Measurements from ENCODE around the gene RAB3D. TPM values are rescaled to one million over a fixed set of nuclear protein-coding genes. Genes with fewer than 3 reads are reported as not detected.
A peak's percentile ranks its signal among the peaks of the same experiment; 100 is the strongest.
"Not testable (repeated sequence)": the region's sequence is repeated elsewhere in the genome, so short reads cannot be mapped to it uniquely, and the experiment has no call there.

The RAB3D gene
- total RNA-seq, 1 donor from 2014 or later, result 58.1 TPM

DNA sequence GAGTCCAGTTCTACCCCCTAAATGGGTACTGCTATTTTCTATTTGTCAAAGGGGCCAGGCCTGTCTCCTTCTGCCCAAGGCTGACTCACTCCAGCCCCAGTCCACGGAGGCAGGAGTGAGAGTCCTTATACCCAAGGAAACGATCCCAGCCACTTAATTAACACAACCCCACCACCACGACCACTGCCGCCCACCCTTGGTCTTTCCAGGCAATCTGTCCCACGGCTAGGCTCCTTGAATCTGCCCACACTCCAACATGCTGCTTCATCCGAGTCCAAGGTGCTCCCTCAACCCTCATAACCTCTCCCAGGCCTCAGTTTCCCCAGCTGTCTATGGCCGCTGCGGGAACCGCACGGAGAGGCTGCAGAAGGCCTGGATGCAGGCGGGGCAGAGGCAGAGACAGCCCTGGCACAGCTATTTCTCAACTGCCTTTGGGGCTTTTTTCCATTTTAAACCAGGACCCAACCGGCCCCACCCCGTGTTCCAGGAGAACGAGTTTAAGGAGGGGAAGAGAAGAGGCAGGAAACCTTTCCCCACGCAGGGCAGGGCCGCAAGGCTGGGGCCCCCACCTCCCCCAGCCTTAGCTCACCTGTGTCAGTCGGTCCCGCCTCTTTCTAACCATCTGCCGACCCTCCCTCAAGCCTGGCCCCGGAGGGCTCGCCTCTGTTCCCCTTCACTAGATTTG lies 746 bp downstream of the RAB3D start:
- no peak for DNase-seq (ENCODE audit: low spot score)

DNA sequence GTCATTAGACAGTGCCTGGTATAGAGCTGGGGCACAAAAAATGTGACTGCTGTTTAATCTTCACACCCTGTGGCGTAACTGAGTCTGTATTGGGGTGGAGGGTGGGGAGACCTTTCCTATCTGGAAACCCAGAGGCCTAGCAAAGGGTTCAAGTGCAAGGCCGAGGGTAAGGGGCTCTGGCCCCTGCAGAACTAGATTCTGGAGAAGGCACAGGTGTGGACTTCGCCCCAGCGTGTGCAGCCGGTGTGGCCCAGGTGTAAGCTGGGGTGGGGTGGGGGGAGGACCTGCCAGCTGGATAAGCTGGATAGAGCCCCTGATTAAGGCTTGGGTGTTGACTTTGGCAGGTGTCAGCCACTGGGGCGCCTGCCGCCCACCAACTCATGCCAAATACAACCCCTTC lies 1.3 kb downstream of the RAB3D start:
- no peak for DNase-seq (ENCODE audit: low spot score)

DNA sequence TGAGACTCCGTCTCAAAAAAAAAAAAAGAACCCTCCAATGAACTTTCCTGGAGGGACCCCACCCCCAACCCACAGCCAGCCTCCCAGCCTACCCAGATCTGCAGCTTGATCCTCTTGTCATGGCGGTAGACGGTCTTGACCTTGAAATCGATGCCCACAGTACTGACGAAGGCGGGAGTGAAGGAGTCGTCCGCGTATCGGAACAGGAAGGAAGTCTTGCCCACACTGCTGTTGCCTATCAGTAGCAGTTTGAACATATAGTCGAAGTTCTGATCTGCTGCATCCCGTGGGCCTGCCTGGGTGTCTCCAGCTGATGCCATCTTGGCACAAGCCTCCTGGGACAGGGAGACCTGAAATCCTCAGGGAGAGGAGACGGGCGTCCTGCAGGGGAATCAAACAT lies 2.4 kb downstream of the RAB3D start:
- DNase-seq (ENCODE audit: low spot score), result no peak

DNA sequence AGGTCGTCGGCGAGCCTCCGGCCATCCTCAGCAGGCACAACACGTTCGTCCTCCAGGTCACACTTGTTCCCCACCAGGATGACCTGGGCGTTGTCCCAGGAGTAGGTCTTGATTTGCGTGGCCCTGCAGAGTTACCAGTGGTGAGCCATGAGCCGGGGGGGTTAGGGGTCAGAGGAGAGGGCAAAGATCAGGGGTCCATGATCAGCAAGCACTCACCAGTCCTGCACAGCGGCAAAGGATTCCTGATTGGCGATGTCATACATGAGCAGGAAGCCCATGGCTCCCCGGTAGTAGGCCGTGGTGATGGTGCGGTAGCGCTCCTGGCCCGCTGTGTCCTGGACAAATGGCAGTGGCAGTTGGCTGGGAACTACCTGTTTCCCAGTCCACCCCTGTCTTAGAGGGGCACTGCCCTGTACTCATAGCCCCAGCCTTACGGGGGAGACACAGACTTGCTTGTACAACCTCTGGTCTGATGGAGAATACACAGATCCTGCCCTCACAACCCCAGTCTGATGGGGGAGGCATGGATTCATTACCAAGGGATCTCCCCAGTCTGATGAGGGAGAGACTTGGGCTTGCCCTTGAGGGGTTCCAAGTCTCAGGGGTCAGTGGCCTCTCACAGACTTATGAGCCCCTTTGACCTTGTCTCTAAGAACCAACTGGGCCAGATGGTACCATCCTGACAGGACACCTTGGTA lies 3.9 kb downstream of the RAB3D start:
- DNase-seq (ENCODE audit: low spot score), result no peak

DNA sequence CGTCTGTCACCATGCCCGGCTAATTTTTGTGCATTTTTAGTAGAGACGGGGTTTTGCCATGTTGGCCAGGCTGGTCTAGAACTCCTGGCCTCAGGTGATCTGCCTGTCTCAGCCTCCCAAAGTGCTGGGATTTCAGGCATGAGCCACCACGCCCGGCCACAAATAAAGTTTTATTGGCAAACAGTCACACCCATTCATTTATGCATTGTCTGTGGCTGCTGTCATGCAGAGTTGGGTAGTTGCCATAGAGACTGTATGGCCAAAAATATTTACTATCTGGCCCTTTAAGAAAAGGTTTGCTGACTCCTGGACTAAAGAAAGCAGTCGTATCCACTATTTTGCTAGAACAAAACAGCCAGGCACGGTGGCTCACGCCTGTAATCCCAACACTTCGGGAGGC lies 5.6 kb downstream of the RAB3D start:
- DNase-seq (ENCODE audit: low spot score), result not testable (repeated sequence)

DNA sequence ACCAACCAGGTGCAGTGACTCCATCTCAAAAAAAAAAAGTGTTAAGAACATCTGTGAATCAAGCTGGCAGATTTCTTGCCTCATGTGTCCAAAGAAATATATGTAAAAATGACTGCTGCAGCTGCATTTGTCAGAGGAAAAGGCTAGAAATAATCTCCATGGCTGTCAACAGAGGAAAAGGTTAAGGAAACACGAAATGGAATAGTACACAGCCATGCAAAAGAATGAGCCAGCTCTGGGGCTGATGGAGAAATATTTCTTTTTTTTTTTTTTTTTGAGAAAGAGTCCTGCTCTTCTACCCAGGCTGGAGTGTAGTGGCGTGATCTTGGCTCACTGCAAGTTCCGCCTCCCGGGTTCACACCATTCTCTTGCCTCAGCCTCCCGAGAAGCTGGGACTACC lies 6.6 kb downstream of the RAB3D start:
- no peak for DNase-seq (ENCODE audit: low spot score)

DNA sequence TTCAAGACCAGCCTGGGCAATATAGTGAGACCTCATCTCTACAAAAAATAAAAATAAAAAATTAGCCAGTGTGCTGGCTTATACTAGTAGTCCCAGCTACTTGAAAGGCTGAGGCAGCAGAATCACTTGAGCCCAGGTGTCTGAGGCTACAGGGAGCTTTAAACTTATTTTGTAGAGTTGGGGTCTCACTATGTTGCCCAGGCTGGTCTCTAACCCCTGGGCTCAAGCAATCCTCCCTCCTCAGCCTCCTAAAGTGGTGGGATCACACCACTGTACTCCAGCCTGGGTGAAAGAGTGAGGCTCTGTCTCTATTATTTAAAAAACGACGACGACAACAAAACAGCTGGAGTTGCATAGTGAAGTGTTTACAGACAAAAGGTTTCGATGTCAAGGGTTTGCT lies 8.0 kb downstream of the RAB3D start:
- DNase-seq (ENCODE audit: low spot score), result no peak

DNA sequence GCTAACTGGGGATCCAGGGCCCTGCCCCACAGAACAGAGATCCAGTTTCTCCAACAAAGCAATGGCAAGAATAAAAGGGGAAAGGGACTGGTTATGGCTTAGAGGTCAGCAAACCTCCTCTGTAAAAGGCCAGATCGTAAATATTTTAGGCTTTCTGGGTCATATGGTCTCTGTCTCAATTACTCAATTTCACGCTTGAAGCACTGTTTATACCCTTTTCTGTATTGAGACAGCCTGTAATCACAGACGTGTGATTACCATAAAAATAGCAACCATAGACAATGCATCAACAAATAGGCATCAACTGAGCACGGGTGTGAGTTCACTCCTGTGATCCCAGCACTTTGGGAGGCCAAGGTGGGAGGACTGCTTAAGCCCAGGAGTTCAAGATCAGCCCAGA lies 9.3 kb downstream of the RAB3D start:
- no peak for DNase-seq (ENCODE audit: low spot score)

DNA sequence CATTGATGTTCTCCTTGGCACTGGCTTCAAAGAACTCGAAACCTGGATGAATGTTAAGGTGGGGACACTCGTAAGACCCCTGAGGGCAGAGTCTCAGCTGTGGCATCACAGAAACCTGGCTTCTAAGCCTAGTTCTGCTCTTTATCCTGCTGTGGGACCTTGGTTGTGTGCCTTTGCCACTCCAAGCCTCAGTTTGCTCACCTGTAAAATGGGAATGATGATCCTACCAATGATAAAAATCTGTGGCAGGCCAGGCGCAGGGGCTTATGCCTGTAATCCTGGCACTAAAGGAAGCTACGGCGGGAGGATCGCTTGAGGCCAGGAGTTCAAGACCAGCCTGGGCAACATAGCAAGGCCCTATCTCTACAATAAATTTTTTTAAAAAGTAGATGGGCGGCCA lies 13.9 kb downstream of the RAB3D start:
- DNase-seq (ENCODE audit: low spot score), result no peak

DNA sequence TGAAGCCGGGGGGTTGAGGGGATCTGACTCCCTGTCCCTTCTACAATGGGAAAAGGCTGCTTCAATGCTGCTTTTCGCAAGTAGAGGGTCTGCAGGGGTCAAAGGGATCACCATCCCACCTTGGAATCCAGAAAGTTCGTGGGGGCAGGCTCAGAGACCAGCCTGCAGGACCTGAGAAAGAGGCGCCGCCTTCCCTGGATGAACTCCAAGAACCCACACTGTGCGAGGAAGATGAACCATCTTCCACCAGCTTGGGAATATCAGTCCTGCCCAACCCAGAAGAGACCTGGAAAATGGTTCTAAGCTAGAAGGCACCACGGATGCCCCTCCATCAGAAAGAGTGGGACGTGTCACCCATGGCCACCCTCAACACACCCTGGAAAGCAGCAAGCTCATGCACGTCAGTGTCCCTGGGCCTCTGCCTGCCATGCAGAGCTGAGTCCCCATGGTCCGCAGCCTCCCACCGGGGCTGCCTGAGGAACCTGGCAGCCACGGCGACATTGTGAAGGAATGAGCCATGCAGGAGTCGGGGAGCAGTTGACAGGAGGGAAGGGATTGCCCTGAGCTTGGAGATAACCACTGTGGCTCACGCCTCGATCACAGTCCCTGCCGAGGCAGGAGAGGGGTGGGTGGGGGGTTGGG lies 14.6 kb downstream of the RAB3D start:
- DNase-seq (ENCODE audit: low spot score), result no peak

DNA sequence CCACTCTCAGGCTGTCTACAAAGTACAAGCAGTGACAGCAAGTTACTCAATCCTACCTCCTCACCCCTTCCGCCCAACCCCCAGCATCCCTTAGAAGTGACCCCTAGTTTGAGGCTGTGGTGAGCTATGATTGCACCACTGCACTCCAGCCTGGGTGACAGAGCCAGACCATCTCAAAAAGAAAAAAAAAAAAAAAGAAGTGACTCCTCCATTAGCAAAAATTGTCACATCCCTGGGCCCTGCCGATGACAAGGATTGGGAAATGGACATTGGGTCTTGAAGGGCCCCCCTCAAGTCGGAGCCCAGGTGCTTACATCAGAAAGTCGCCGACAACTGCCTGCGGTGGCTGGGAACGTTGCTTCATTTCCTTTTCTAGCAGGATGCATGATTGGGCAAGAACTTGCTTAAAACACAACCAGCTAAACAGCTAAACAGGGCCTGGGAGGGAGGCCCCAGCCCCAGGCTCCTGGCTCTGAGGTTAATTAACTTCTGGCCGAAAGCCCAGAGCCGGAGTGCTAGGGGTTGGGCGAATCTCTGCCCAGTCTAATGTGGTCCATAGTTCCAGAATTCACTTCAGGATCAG lies 15.3 kb downstream of the RAB3D start:
- DNase-seq (ENCODE audit: low spot score), result peak; percentile 91

DNA sequence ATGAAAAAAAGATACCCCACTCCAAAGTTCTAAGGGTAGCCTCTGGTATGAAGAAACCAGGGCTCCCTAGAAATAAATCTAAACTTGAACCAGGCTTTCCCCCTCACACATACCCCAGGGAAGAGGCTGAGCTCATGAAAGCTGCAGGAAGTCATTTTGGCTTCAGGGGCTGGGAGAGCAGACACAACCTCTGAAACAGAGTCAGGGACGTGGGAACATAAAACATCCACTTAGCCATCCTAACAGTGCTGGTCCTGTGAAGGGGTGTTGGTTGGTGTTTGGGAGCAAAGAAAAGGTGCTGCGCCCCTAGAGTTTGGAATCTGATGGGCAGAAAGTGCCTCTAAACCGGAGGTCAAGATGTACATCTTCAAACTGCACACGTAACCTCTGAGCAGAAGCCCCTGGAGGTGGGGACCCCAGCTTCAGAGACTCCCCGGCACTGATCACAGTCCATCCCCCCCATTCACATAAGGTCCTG lies 15.8 kb downstream of the RAB3D start:
- DNase-seq (ENCODE audit: low spot score), result no peak

DNA sequence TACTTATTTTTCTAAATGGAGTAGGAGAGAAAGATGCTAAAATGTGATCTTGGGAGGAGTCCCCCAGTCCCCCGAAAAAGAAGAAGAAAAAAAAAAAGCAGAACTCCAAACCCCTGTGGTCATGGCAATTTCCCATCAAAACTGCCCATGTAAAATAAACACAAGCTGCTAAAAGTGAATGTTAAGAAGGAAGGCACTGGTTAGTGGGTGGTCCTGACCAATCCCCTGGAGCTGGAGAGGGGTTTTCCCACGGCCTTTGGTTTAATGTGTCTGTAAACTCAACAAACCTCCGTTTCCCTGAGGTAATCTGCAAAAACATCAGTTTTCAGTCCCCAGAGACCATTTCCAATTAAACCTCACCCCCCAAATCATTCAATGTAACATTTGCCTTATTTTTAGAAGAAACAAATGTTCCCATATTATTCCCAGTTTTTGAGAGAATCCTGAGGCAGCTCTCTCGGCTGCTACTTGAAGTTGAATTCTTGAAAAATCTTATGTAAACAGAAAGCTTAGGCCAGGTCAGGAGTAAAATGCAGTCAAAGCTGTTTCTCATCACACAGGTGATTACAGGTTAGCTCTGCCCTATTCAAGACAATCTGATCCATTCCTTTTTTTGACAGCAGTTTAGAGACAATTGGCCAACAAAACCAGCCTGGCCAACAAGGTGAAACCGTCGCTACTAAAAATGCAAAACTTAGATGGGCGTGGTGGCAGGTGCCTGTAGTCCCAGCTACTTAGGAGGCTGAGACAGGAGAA lies 17.0 kb downstream of the RAB3D start:
- no peak for DNase-seq (ENCODE audit: low spot score)

DNA sequence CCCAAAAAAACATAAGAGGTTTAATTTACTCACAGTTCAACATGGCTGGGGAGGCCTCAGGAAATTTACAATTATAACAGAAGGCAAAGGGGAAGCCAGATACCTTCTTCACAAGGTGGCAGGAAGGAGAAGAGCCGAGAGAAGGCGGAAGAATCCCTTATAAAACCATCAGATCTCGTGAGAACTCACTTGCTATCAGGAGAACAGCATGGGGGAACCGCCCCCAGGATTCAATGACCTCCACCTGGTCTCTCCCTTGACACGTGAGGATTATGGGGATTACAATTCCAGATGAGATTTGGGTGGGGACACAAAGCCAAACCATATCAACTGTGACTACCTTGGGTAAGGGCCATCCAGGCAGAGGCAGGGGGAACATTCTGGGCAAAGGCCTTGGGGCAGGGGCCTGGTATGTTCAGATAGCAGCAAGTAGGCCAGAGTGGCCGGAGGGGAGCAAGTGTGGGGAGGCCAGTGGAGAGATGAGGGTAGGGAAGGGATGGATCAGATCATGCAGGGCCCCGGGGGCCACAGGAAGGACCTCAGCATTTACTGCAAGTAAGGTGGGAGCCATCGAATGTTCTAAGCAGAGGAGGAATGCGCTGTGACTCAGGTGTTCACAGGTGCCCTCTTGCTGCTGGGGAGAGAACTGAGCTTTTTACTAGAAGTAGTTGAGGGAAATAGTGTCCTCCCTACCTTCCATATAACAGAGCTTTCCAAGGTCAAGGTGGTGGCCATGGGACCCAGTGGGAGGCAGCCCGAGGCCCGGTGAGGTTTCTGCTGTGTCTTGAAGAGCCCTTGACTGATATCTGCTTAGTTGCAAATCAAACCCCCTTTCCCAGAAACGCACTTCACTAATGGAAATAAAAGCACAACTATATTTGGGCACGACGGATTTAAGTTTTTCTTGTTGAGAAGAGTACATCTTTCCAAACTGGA lies 18.0 kb downstream of the RAB3D start:
- DNase-seq (ENCODE audit: low spot score), result no peak

DNA sequence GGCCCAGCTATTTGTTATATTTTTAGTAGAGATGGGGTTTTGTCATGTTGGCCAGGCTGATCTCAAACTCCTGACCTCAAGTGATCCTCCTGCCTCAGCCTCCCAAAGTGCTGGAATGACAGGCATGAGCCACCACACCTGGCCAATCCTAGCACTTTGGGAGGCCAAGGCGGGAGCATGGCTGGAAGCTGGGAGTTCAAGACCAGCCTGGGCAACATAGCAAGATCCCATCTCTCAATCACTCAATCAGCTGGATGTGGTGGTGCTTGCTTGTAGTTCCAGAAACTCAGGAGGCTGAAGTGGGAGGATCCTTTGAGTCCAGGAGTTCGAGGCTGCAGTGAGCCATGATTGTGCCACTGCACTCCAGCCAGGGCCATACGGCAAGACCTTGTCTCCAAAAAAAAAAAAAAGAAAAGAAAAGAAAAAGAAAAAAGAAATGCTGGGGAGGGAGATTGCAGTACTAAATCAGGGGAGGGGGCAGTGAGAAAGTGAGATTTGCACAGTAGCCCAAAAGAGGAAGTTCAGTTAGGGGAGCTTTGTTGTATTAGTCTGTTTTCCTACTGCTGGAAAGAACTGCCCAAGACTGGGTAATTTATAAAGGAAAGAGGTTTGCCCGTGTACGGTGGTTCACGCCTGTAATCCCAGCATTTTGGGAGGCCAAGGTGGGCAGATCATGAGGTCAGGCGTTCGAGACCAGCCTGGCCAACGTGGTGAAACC lies 19.0 kb downstream of the RAB3D start:
- not testable (repeated sequence) for DNase-seq (ENCODE audit: low spot score)

DNA sequence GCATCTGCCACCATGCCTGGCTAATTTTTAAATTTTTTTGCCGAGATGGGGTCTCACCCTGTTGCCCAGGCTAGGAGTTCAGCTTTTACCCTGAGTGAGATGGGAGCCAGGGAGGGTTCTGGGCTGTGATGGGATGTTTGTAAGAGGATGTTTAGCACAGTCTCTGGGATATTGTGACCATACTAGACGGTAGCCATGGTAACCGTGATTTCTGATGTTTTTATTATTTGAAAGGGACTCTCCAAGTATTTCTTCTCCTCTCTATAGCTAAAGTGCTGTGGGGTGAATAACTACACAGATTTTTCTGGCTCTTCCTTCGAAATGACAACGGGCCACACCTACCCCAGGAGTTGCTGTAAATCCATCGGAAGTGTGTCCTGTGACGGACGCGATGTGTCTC lies 33.1 kb downstream of the RAB3D start:
- no peak for DNase-seq (ENCODE audit: low spot score)

DNA sequence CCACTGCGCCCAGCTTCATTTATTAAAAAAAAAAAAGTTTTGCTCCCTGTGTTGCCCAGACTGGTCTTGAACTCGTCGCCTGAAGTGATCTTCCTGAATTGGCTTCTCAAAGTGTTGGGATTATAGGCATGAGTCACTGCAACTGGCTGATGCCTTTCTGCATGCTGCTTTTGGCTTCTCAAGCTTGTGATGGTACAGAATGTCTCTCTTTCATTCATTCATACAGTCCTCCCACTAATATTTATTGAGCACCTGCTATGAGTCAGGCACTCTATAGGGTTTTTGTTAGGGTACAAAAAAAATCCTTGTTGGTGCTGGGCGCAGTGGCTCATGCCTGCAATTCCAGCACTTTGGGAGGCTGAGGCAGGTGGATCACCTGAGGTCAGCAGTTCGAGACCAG lies 34.5 kb downstream of the RAB3D start:
- DNase-seq (ENCODE audit: low spot score), result no peak

DNA sequence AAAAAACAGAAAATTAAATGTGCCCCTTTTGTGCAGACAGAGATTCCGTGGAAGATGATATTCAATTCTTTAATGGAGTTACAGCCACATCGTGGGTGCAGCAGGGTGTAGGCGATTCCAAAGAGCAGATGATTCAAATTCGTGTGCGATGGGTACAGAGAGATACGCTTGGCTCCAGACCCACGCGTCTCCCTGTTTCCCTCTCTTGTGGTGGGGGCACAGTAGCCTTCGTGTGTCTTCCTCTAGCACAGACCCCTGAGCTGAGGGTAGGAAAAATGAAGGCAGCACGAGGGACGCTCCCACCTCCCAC lies 38.7 kb downstream of the RAB3D start:
- no peak for DNase-seq (ENCODE audit: low spot score)

DNA sequence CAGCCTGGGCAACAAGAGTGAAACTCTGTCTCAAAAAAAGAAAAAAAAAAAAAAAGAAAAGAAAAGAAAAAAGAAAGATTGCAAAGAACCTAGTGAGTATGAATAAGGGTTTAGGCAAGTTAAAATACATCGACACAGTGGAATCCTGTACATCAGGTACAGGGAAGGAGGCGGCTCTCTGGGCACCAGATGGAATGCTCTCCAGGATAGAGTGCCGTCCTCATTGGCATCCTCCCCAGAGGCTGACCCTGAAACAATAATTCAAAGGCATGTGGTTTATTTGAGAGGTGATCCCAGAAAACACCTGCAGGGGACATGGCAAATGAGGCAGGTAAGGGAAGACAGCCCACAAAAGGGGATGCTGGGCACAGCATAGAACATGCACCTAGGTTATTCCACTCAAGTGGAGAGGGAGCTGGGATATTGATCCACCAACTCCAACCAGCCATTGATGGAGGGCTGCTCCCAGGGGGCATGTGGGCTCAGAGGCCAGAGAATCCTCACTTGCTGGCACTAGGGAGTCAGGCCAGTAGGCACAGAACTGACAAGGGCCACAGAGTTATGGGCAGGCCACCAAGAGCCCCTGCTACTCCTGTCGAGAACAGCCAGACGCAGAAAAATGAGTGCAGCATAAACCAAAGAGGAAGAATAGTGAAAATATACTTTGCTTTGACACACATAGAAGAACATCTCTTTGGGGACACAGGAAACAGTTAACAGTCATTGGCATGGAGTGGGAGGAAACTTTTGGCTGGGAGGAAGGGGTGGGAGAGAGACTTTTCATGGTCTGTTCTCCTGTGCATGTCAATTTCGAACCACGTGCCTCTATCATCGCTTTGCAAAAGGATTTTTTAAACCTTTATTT lies 39.3 kb downstream of the RAB3D start:
- no peak for DNase-seq (ENCODE audit: low spot score)

All from ureter (tissue), 1 donor.